Lower leg skin (tissue), 4 donors: ENCODE measurements around the gene NPPB. TPM values are rescaled to one million over a fixed set of nuclear protein-coding genes. Genes with fewer than 3 reads are reported as not detected.
"Not testable (repeated sequence)": the region's sequence is repeated elsewhere in the genome, so short reads cannot be mapped to it uniquely, and the experiment has no call there.

Experiments
- DNase-seq, 2 donors: peaks; one replicate each; pipeline ENCODE4 v3.0.0-alpha.2; 2019; ENCODE audit warnings: low spot score in 2 of 2
- H3K4me3 ChIP-seq: fragments of 200-600 bp; sonication (generic); 2 replicates; pipeline ENCODE4 v1.5.1; 2017; ENCODE audit warnings: mild to moderate bottlenecking, low read depth; ENCODE audit not compliant: poor library complexity, severe bottlenecking
- POLR2A ChIP-seq, 2 donors: fragments of 450-650 bp; IDR thresholded peaks; one replicate each; pipeline ENCODE4 v1.6.1; 2016 to 2017; ENCODE audit warnings: antibody characterized with exemption in 2 of 2, mild to moderate bottlenecking in 1 of 2, moderate library complexity in 1 of 2
- WGBS, 2 donors: methylation state at CpG; one replicate each; pipeline ENCODE4 v1.1.5; 2018; 5-methylcytosine and 5-hydroxymethylcytosine counted together
- intact Hi-C: fragments of 100-400 bp; cut with DNase I; formaldehyde crosslinking; loops from one replicate; pipeline ENCODE4 v1.15.0; 2023; ENCODE audit warnings: low total_unique reads
- total RNA-seq, 4 donors: library from RNA; depleted of rRNA; stranded (reverse); fragments of >200 nt; gene quantifications; one replicate each; pipeline ENCODE4 v1.1.0, GENCODE V29; 2016
- TF ChIP-seq, protein P1 (sequence below), 3 donors: fragments of 450-650 bp; IDR thresholded peaks; one replicate each; pipeline ENCODE4 v1.5.1; 2016; ENCODE audit warnings: antibody characterized with exemption in 3 of 3, mild to moderate bottlenecking in 3 of 3, moderate library complexity in 2 of 3

Gene NPPB
- total RNA-seq, 4 donors from 2014 or later, result not detected

DNA sequence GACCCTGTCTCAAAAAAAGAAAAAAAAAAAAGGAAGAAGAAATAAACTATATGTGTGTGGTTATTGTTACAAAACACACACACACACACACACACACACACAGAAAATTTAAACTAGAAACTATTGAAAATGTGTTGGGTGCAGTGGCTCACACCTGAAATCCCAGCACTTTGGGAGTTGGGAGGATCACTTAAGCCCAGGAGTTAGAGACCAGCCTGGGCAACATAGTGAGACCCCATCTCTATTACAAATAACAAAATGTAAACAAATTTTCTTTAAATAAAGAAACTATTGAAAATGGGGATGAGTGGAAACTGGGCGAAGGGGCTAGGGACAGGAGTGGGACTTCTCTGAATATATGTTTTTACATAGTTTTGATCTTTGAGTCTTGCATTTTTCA is 44.5 kb upstream of the NPPB start:
- WGBS, 2 donors, result 90 to 97% methylated on average over 1 of the region's 1 CpG
- intact Hi-C loops, result no loop called here

DNA sequence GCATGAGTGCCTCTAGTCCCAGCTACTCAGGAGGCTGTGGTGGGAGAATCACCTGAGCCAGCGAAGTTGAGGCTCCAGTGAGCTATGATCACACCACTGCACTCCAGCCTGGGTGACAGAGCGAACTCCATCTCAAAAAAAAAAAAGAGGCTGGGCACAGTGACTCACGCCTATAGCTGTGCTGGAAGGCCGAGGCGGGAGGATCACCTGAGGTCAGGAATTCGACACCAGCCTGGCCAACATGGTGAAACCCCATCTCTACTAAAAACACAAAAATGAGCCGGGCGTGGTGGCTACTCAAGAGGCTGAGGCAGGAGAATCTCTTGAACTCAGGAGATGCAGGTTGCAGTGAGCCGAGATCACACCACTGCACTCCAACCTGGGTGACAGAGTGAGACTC is 42.7 kb upstream of the NPPB start:
- DNase-seq, intact Hi-C loops, H3K4me3 ChIP-seq: not testable (repeated sequence)
- WGBS, 2 donors, result 53 to 64% methylated on average over 9 of the region's 9 CpGs

More for the DNA sequence above, 44.5 kb upstream of the NPPB start:
- no peak overlapping the region for H3K4me3 ChIP-seq
- DNase-seq, result no peak
- TF ChIP-seq, protein P1, sequence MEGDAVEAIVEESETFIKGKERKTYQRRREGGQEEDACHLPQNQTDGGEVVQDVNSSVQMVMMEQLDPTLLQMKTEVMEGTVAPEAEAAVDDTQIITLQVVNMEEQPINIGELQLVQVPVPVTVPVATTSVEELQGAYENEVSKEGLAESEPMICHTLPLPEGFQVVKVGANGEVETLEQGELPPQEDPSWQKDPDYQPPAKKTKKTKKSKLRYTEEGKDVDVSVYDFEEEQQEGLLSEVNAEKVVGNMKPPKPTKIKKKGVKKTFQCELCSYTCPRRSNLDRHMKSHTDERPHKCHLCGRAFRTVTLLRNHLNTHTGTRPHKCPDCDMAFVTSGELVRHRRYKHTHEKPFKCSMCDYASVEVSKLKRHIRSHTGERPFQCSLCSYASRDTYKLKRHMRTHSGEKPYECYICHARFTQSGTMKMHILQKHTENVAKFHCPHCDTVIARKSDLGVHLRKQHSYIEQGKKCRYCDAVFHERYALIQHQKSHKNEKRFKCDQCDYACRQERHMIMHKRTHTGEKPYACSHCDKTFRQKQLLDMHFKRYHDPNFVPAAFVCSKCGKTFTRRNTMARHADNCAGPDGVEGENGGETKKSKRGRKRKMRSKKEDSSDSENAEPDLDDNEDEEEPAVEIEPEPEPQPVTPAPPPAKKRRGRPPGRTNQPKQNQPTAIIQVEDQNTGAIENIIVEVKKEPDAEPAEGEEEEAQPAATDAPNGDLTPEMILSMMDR (IDR thresholded peaks at IDR 0.05), result no peak

DNA sequence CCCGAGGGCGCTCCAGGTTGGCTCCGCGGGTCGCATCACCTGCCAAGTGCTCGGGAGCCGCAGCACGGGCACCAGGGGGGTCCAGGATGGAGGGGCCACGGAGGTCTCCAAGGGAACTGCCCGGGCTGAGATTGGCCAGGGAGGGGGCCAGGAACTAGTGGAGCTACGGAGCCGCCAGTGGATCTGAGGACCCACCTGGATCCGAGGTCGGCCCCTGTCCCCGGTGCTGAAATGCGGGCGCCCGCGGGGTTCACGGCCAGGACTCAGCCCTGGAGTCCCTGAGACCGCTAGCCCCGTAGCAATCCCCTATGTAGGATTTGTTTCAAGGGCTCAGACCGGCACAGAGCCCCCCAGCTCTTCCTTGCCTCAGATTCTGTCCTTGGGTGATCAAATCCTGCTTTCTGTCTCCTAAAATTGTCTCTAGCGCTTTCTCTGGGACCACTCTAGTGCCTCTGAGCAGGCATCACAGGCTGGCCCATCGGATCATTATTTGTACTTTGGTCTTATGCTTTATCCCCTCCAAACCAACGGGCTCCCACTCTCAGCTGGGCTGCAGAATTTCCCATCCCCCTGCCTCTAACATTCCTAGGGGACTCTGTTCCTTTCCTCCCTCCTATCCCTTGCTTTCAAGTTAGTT is 40.2 kb upstream of the NPPB start:
- WGBS, 2 donors, result 13 to 14% methylated on average over 18 to 26 of the region's 26 CpGs
- no peak for TF ChIP-seq POLR2A (IDR thresholded peaks at IDR 0.05)
- TF ChIP-seq, protein P1 (IDR thresholded peaks at IDR 0.05), result no peak
- no peak for DNase-seq
- no peak overlapping the region for H3K4me3 ChIP-seq
- intact Hi-C loops, result loop anchor here (10.0 kb wide), 1 partner anchor 54 kb away; the partner anchor contains the start of gene NPPA

DNA sequence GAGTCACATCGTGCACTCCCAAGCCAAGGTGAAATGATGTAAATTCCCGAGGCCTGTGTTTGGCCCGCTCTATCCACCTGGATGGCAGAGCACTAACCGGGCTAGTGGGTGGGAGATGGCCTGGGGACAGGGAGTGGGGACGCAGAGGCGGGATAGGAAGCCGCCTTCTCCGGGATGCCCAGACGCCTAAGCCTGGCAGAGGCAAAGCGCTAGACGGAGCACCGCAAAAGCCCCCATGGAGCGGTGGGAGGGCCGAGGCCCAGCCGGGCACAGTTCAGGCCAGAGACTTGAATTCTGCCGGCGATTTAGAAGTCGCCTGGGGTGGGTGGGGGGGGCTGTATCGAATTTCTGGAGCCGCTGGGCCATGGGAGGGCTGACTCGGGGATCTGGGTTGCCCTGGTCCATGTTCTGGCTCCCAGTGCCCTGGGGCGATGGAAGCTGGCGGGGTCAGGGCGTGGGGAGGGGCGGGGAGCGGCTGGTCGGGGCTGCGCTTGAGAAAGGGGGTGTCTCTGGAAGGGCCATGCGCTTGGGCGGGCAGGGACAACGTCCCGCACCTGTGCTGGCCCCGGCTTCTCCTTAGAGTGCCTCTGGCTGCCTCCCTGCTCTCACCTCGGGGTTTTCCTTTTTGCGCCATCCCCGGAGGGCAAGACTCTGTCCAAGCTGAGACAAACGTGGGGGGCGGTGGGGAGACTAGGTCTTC is 39.5 kb upstream of the NPPB start:
- DNase-seq, result no peak
- H3K4me3 ChIP-seq, result no peak overlapping the region
- intact Hi-C loops, result loop anchor here (10.0 kb wide), 1 partner anchor 53 kb away; the partner anchor contains the start of gene NPPA
- 19 to 30% methylated on average over 31 of the region's 38 CpGs for WGBS, 2 donors
- TF ChIP-seq POLR2A (IDR thresholded peaks at IDR 0.05), result no peak
- TF ChIP-seq, protein P1 (IDR thresholded peaks at IDR 0.05), result no peak

DNA sequence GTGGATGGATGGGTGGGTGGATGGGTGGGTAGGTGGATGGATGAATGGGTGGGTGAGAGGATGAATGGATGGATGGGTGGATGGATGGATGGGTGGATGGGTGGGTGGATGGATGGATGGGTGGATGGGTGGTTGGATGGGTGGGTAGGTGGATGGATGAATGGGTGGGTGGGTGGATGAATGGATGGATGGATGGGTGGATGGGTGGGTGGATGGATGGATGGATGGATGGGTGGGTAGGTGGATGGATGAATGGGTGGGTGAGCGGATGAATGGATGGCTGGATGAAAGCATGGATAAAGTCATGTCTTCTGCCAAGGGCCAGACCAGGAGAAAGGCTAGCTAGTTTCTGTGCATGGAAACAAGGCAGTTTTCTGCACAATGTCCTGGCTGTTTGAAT is 35.8 kb upstream of the NPPB start:
- DNase-seq, H3K4me3 ChIP-seq: not testable (repeated sequence)
- 63 to 68% methylated on average over 1 of the region's 1 CpG for WGBS, 2 donors
- intact Hi-C loops, result loop anchor here (10.0 kb wide), 1 partner anchor 50 kb away; the partner anchor contains the start of gene NPPA

DNA sequence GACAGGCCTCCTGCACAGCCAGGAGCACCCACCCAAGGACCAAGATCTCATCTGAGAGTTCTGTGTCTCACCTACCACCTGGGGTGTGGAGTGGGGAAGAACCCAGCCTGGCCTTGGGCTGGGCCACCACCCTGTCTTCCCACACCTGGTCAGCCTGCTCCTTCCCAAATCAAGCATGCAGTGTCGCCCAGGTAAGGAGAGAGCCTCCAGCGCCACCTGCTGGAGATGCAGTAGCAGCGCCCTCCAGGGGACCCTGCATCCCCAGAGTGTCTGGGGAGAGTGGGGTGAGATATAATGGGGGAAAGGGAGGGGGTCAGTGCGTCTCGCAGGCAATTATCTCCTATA is 35.1 kb upstream of the NPPB start:
- 0% methylated on average over 2 to 3 of the region's 5 CpGs for WGBS, 2 donors
- TF ChIP-seq, protein P1 (IDR thresholded peaks at IDR 0.05), result no peak
- no peak for TF ChIP-seq POLR2A (IDR thresholded peaks at IDR 0.05)
- no peak for DNase-seq
- intact Hi-C loops, result loop anchor here (10.0 kb wide), 1 partner anchor 49 kb away; the partner anchor contains the start of gene NPPA
- H3K4me3 ChIP-seq, result no peak overlapping the region
